ENCODE results near the gene SGPP2. TPM values are rescaled to one million over a fixed set of nuclear protein-coding genes. Genes with fewer than 3 reads are reported as not detected.
A peak's percentile ranks its signal among the peaks of the same experiment; 100 is the strongest.

Gene SGPP2
- total and polyA plus RNA-seq, 2 experiments from 2014 or later = 0.08 TPM; not detected in 1

DNA sequence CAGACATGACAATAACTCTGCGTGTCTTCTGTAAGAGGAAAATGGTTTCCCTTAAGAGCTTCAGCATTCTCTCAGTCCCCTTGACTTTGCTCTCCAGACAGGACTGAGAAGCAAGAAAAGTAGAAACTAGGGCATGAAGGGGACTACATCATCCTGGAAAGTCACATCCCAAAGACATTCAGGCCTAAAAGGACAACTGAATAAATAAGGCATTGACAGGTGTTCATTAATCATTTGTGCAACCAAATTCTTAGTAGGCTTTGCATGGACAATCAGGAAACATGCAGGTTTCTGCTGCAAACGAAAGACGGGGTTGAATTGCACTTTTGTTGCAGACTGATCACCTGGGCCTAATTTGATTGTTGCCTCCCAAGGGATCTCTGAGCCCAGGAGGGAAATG lies 1.2 kb upstream of the SGPP2 start:
- Histone ChIP-seq H3K9me2 (ENCODE audit: insufficient read depth) (no peaks in the 10 kb centered on the region), H3K36me3 (ENCODE audit: insufficient read depth) (no peaks in the 10 kb centered on the region), H3K79me2 (replicated peaks; ENCODE audit: insufficient read depth) (no peaks in the 10 kb centered on the region), H3K4me1 (ENCODE audit: insufficient read depth) (peaks cover 11% of the 10 kb centered on the region; the same call in 1 of the 2 replicates), H3K4me2 (peak overlapping the region; percentile 82; the same call in 1 of the 2 replicates), H2AFZ (no peak overlapping the region), H4K20me1 (replicated peaks; ENCODE audit: insufficient read depth) (peaks cover 10% of the 10 kb centered on the region), H3K27ac (ENCODE audit: low read depth) (no peak overlapping the region), H3F3A (replicated peaks; ENCODE audit: low read depth) (no peaks in the 10 kb centered on the region), H3K4me3 (peak overlapping the region; percentile 66; the same call in 1 of the 2 replicates), H3K27me3 (ENCODE audit: insufficient read depth) (peaks cover 84% of the 10 kb centered on the region)
- H3K4me3 Mint-ChIP-seq = peak overlapping the region; percentile 85
- no peak overlapping the region for H3K27ac Mint-ChIP-seq
- peaks cover 19% of the 10 kb centered on the region; the same call in 2 of the 3 replicates for H3K4me1 Mint-ChIP-seq
- no peak for DNase-seq (ENCODE audit: low spot score)
- no peaks in the 10 kb centered on the region for H3K36me3 Mint-ChIP-seq (ENCODE audit: low read depth)
- ATAC-seq = no peak
- TF ChIP-seq CREB1 (CRISPR knock-in tag; IDR thresholded peaks at IDR 0.05; ENCODE audit: low read depth) (no peak), ZNF331 (CRISPR knock-in tag; IDR thresholded peaks at IDR 0.05; ENCODE audit: low read depth) (no peak), EZH2 (IDR thresholded peaks at IDR 0.05; ENCODE audit: low read depth, unreplicated experiment) (peak; percentile 52)
- H3K9me3 Mint-ChIP-seq = no peaks in the 10 kb centered on the region
- H3K27me3 Mint-ChIP-seq (ENCODE audit: insufficient read depth, low read depth, poor library complexity) = peaks cover 60% of the 10 kb centered on the region

GRCh38 chr2:222423632-222424275 lies 589 bp upstream of the SGPP2 start:
- H3K36me3 ChIP-seq (ENCODE audit: insufficient read depth) = no peaks in the 10 kb centered on the region
- peaks cover 11% of the 10 kb centered on the region; the same call in 1 of the 2 replicates for H3K4me1 ChIP-seq (ENCODE audit: insufficient read depth)
- no peaks in the 10 kb centered on the region for H3K36me3 Mint-ChIP-seq (ENCODE audit: low read depth)
- H3K4me1 Mint-ChIP-seq = peaks cover 19% of the 10 kb centered on the region; the same call in 2 of the 3 replicates
- no peaks in the 10 kb centered on the region for H3K9me3 Mint-ChIP-seq
- peaks cover 59% of the 10 kb centered on the region for H3K27me3 Mint-ChIP-seq (ENCODE audit: insufficient read depth, low read depth, poor library complexity)
- peak; percentile 75 for TF ChIP-seq EZH2 (IDR thresholded peaks at IDR 0.05; ENCODE audit: low read depth, unreplicated experiment)
- no peak for TF ChIP-seq ETS1 (IDR thresholded peaks at IDR 0.05)
- no peaks in the 10 kb centered on the region for H3F3A ChIP-seq (replicated peaks; ENCODE audit: low read depth)
- H3K79me2 ChIP-seq (replicated peaks; ENCODE audit: insufficient read depth) = no peaks in the 10 kb centered on the region
- peak overlapping the region; percentile 87 for H2AFZ ChIP-seq
- H3K4me3 ChIP-seq = peak overlapping the region; percentile 66
- H3K27ac Mint-ChIP-seq = no peak overlapping the region
- no peaks in the 10 kb centered on the region for H3K9me2 ChIP-seq (ENCODE audit: insufficient read depth)
- peak overlapping the region; percentile 82 for H3K4me2 ChIP-seq
- H4K20me1 ChIP-seq (replicated peaks; ENCODE audit: insufficient read depth) = peaks cover 10% of the 10 kb centered on the region
- no peak overlapping the region for H3K27ac ChIP-seq (ENCODE audit: low read depth)
- peaks cover 90% of the 10 kb centered on the region for H3K27me3 ChIP-seq (ENCODE audit: insufficient read depth)
- DNase-seq (ENCODE audit: low spot score) = peak; percentile 41
- ATAC-seq = peak; percentile 63
- H3K4me3 Mint-ChIP-seq = peak overlapping the region; percentile 85

DNA sequence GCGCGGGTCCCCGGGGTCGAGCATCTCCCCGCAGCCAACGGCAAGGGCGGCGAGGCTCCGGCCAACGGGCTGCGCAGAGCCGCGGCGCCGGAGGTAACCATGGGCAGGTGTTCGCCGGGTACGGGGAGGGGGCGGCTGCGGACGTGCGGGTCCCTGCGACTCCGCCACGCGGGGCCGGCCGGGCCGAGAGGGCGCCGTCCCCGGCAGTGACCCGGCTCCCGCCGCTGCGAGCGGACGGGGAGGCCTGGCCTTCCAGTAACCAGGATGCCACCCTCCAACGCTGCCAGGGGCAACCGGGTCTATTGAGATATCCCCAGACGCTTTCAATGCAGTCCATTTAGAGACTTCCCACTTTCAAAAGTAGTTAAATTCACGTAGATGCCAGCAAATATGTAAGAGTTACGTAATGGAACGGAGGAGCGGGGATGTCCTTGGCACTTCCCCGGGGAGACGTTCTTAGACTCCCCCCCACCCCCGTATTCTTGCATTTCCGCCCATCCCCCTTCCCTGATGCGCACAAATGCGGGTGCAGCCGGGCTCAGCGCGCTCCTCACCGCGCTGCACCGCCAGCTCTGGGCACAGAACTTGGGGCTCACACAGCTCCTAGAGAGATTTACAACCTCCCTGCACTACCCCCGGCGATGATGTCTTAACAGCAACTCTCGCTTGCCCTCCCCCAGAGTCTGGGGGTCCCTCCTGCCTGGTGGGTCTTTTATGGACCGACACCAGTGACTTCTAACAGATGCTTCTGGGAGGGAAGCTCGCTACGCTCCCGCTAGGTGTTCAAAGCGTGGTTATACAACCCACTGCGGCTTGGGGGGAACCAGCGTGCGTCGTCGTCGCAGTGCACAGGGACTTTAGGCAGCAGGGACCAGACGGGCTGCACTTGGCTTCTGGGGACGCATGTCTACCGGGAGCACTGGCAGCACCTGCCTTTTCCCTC lies 657 bp downstream of the SGPP2 start:
- Histone ChIP-seq H3K79me2 (replicated peaks; ENCODE audit: insufficient read depth) (no peaks in the 10 kb centered on the region), H3F3A (replicated peaks; ENCODE audit: low read depth) (no peaks in the 10 kb centered on the region), H3K36me3 (ENCODE audit: insufficient read depth) (no peaks in the 10 kb centered on the region), H3K27me3 (ENCODE audit: insufficient read depth) (peaks cover 99% of the 10 kb centered on the region), H2AFZ (peak overlapping the region; percentile 85; the same call in 1 of the 2 replicates), H3K9me2 (ENCODE audit: insufficient read depth) (no peaks in the 10 kb centered on the region), H3K4me3 (peak overlapping the region; percentile 66), H3K27ac (ENCODE audit: low read depth) (no peak overlapping the region), H4K20me1 (replicated peaks; ENCODE audit: insufficient read depth) (peaks cover 10% of the 10 kb centered on the region), H3K4me1 (ENCODE audit: insufficient read depth) (peaks cover 11% of the 10 kb centered on the region; the same call in 1 of the 2 replicates), H3K4me2 (peak overlapping the region; percentile 84)
- peaks cover 61% of the 10 kb centered on the region for H3K27me3 Mint-ChIP-seq (ENCODE audit: insufficient read depth, low read depth, poor library complexity)
- peak overlapping the region; percentile 77 for H3K4me3 Mint-ChIP-seq
- H3K4me1 Mint-ChIP-seq = peaks cover 19% of the 10 kb centered on the region; the same call in 2 of the 3 replicates
- TF ChIP-seq EZH2 (IDR thresholded peaks at IDR 0.05; ENCODE audit: low read depth, unreplicated experiment) (peak; percentile 89), EZH2phosphoT487 (IDR thresholded peaks at IDR 0.05; ENCODE audit: unreplicated experiment) (peak; percentile 57), CTCF (conservative IDR thresholded peaks at IDR 0.05; ENCODE audit: low read depth in 2 of 2) (no peak)
- no peaks in the 10 kb centered on the region for H3K9me3 Mint-ChIP-seq
- H3K27ac Mint-ChIP-seq = no peak overlapping the region
- ATAC-seq = peak; percentile 61
- DNase-seq (ENCODE audit: low spot score) = peak; percentile 73
- H3K36me3 Mint-ChIP-seq (ENCODE audit: low read depth) = no peaks in the 10 kb centered on the region
